ENCODE measurements around the gene TACC2.

Gene TACC2

DNA sequence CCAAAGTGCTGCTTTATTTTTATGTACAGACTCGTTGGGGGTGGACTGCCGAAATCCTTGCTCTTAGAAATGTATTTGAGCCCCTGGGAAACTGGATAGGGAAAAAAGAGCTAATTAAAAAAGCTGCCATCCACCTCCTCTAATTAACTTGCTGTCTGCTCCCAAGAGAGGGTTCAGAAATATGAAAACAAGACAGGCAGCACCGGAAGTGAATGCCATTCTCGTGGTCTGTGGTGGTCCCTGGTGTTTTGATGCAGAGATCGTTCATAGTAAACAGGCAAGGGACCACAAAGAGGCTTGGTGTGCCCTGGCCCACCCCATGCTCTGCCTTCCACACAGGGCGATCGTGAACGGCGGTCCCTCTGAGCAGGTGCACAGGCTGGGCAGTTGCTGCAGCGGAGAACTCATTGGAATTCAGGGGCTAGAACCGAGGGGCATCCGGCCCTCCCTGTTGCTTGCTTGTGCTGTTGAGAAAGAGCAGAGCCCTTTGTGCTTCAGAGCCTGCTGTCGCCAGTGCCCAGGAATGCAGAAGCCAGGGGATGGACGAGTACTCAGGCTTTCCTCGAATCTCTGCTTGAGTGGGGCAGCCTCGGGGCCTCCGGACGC lies 203.1 kb downstream of the TACC2 start:
- no peak overlapping the region; the same call in 1 of the 2 replicates for H3K27ac ChIP-seq
- TF ChIP-seq, protein P1, sequence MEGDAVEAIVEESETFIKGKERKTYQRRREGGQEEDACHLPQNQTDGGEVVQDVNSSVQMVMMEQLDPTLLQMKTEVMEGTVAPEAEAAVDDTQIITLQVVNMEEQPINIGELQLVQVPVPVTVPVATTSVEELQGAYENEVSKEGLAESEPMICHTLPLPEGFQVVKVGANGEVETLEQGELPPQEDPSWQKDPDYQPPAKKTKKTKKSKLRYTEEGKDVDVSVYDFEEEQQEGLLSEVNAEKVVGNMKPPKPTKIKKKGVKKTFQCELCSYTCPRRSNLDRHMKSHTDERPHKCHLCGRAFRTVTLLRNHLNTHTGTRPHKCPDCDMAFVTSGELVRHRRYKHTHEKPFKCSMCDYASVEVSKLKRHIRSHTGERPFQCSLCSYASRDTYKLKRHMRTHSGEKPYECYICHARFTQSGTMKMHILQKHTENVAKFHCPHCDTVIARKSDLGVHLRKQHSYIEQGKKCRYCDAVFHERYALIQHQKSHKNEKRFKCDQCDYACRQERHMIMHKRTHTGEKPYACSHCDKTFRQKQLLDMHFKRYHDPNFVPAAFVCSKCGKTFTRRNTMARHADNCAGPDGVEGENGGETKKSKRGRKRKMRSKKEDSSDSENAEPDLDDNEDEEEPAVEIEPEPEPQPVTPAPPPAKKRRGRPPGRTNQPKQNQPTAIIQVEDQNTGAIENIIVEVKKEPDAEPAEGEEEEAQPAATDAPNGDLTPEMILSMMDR (conservative IDR thresholded peaks at IDR 0.05): no peak

DNA sequence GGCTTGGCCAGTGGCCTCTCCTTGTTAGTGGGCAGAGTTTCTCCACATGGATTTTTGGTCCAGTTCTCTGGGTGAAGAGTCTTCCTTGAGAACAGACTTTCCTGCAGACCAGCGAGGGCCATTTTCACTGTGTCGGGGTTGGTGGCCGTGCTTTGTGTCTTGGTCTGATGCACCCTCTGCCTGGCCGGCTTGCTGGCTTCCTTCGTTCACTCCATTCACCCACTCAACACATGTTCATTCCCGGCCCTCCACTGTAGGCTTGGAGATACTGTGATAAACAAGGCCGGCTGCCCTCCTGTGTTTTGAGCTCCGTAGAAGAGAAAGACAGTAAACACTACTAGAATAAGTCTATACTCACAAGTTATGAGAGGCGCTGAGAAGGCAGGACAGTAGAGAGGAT lies 205.3 kb downstream of the TACC2 start:
- no peak overlapping the region for H3K27ac ChIP-seq
- TF ChIP-seq, protein P1 (conservative IDR thresholded peaks at IDR 0.05): no peak

DNA sequence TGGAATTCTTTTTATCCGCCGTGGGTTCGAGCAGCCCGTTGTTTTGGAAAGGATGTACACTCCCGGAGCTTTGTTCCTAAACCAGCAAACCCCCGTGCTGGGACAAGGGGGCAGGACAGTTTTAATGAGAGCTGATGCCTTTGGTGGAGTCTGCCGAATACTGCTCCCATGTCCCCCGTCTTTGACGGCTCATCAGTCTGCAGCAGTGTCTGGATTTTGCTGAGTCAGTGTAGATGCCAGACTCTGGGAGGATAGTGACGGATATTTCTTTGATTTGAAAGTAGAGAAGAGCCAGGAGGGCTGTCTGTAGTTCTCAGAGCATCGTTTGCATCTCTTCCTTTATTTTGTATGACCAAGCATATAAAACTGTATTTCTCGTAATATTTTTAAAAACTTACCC lies 207.3 kb downstream of the TACC2 start:
- H3K27ac ChIP-seq: no peak overlapping the region
- TF ChIP-seq, protein P1 (conservative IDR thresholded peaks at IDR 0.05): no peak

DNA sequence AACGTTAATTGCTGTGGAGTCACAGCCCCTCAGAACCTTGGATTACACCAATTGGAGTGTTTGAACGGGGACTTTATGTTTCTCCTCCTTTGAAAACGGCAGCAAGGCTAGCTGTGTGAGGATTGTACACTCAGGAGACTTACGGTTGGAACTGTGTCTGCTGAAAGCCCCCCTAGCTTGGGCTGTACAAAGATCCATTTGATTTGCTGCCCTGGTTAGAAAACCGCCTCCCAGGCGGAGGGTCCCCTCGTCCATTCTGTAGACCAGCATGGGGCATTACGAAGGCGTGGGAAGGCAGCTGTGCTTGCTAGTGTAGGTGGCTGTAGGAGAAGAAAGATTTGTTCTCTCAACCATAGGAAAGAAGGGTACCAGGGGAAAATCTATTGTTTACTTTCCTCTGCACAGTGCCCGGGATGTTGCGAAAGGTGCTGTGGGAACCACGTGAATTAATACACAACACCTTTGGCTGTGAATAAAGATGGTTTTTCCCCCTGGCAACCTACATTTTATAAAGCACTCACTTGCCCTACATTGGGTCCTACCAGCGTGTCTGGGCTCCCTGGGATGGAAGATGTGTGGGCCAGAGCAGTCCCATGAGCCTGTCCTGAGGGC lies 208.8 kb downstream of the TACC2 start:
- TF ChIP-seq, protein P1 (conservative IDR thresholded peaks at IDR 0.05): no peak
- H3K27ac ChIP-seq: no peak overlapping the region

DNA sequence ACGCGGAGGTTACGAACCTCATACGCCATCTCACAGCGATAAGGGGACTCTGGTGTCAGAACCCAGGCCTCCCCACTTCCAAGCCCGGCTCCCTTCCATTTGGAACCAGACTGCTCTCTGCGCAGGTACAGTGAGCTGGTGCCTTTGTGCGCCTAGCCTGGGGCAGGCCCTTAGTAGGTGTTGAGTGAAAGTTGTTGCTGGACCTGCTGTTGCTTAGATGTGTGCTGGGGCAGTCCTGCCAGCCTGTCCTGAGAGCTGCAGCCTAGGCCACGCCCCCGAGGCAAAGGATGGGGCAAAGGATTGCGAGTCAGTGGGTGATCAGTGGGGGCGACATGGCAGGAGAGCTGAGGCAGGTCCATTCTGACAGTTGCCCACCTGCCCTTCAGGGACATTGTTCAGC lies 209.7 kb downstream of the TACC2 start:
- no peak overlapping the region for H3K27ac ChIP-seq
- TF ChIP-seq, protein P1 (conservative IDR thresholded peaks at IDR 0.05): no peak

DNA sequence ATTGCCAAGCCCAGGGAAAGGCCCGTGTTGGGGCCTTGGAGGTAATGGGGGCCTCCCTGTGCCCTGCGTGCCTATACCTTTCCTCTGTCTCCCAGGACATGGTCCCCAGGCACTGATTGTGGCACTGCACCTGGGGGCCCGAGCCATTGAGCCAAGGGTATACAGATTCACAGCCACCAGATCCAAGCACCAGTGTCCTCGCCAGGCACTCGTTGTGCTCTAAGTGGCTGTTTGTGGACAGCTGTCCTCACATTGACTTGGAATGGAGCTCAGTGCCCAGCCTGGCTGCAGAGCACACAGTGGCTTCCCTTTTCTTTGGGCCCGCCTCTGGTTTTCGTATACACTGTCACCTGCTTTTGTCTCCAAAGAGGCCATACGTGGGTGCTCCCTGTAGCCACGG lies 210.1 kb downstream of the TACC2 start:
- H3K27ac ChIP-seq: no peak overlapping the region
- TF ChIP-seq, protein P1 (conservative IDR thresholded peaks at IDR 0.05): no peak

DNA sequence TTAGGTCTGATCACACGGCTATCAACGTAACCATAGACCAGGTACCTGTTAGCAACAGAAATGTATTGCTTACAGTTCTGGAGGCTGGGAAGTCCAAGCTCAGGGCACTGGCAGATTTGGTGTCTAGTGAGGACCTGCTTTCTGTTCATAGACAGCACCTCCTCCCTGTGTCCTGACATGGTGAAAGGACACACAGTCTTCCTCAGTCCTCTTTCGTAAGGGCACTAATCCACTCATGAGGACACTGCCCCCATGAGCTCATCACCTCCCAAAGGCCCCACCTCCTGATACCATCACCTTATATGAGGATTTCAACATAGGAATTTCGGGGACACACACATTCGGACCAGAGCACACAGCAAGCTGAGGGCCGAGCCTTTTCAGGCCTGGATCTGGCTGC lies 210.7 kb downstream of the TACC2 start:
- no peak overlapping the region for H3K27ac ChIP-seq
- TF ChIP-seq, protein P1 (conservative IDR thresholded peaks at IDR 0.05): no peak
